Measurements from ENCODE around the gene NNT.

The NNT gene

GRCh38 chr5:43616535-43616934 lies 13.6 kb downstream of the NNT start:
- H3K27ac ChIP-seq, result no peak overlapping the region
- TF ChIP-seq CTCF (conservative IDR thresholded peaks at IDR 0.05), result no peak

- TF ChIP-seq CTCF (conservative IDR thresholded peaks at IDR 0.05), result no peak
- no peak overlapping the region for H3K27ac ChIP-seq
These were observed 16.4 kb downstream of the NNT start for GRCh38 chr5:43619380-43619779.

- TF ChIP-seq CTCF (conservative IDR thresholded peaks at IDR 0.05), result no peak
- no peak overlapping the region for H3K27ac ChIP-seq
These were observed 16.9 kb downstream of the NNT start for GRCh38 chr5:43619911-43620310.

- TF ChIP-seq CTCF (conservative IDR thresholded peaks at IDR 0.05), result no peak
- no peak overlapping the region for H3K27ac ChIP-seq
These were observed 18.0 kb downstream of the NNT start for GRCh38 chr5:43620944-43621505.

- no peak overlapping the region for H3K27ac ChIP-seq
- no peak for TF ChIP-seq CTCF (conservative IDR thresholded peaks at IDR 0.05)
These were observed 19.1 kb downstream of the NNT start for GRCh38 chr5:43622074-43622473.

GRCh38 chr5:43623048-43623680 lies 20.2 kb downstream of the NNT start:
- TF ChIP-seq CTCF (conservative IDR thresholded peaks at IDR 0.05), result no peak
- H3K27ac ChIP-seq, result no peak overlapping the region

GRCh38 chr5:43627028-43627427 lies 24.0 kb downstream of the NNT start:
- no peak overlapping the region for H3K27ac ChIP-seq
- peak; percentile 62 for TF ChIP-seq CTCF (conservative IDR thresholded peaks at IDR 0.05)
